Liver (tissue), 9 donors: ENCODE data around the gene TOX2. TPM values are rescaled to one million over a fixed set of nuclear protein-coding genes. Genes with fewer than 3 reads are reported as not detected.

Experiments used
- DNase-seq: peaks from one replicate; pipeline ENCODE4 v3.0.0-alpha.2; 2017; ENCODE audit warnings: low spot score
- H3K27ac ChIP-seq, 2 donors: one replicate each; pipeline ENCODE4 v1.7.0; 2013; ENCODE audit warnings: inconsistent platforms in 2 of 2, low read length in 2 of 2, control low read depth in 1 of 2, low read depth in 1 of 2, mild to moderate bottlenecking in 1 of 2
- H3K27me3 ChIP-seq, 4 donors: one replicate each; pipeline versions ENCODE4 v1.6.1 to v1.7.0; 2013; ENCODE audit warnings: low read length in 3 of 4, inconsistent platforms in 1 of 4, mild to moderate bottlenecking in 1 of 4, moderate library complexity in 1 of 4; ENCODE audit not compliant: control insufficient read depth in 4 of 4, insufficient read depth in 4 of 4
- H3K36me3 ChIP-seq, 4 donors: one replicate each; pipeline versions ENCODE4 v1.6.1 to v1.7.0; 2013; ENCODE audit warnings: low read length in 3 of 4, mild to moderate bottlenecking in 3 of 4, low read depth in 1 of 4, moderate library complexity in 1 of 4; ENCODE audit not compliant: control insufficient read depth in 4 of 4, insufficient read depth in 3 of 4
- H3K4me1 ChIP-seq, 4 donors: one replicate each; pipeline versions ENCODE4 v1.6.1 to v1.7.0; 2013; ENCODE audit warnings: low read length in 3 of 4, mild to moderate bottlenecking in 3 of 4, moderate library complexity in 1 of 4; ENCODE audit not compliant: control insufficient read depth in 4 of 4, insufficient read depth in 4 of 4
- H3K4me3 ChIP-seq, 3 donors: one replicate each; pipeline versions ENCODE4 v1.6.1 to v1.7.0; 2013; ENCODE audit warnings: low read length in 3 of 3, control low read depth in 1 of 3, low read depth in 1 of 3, mild to moderate bottlenecking in 1 of 3
- H3K9ac ChIP-seq, 2 donors: one replicate each; pipeline ENCODE4 v1.7.0; 2013; ENCODE audit warnings: low read length in 2 of 2, mild to moderate bottlenecking in 2 of 2, moderate library complexity in 2 of 2, control low read depth in 1 of 2, low read depth in 1 of 2
- H3K9me3 ChIP-seq, 4 donors: one replicate each; pipeline versions ENCODE4 v1.6.1 to v1.7.0; 2013; ENCODE audit warnings: low read length in 3 of 4; ENCODE audit not compliant: control insufficient read depth in 4 of 4
- CTCF ChIP-seq: fragments of 150-350 bp; IDR thresholded peaks from 2 replicates; pipeline ENCODE4 v1.5.1; 2017; ENCODE audit warnings: improper control_type of control experiment, low read depth, low read length; ENCODE audit not compliant: missing input control
- EGR1 ChIP-seq, 2 donors: IDR thresholded peaks; 2 replicates each; pipeline ENCODE4 v1.6.1; 2016 to 2018; ENCODE audit warnings: antibody characterized with exemption in 2 of 2, low read depth in 2 of 2
- FOXA1 ChIP-seq: IDR thresholded peaks from 2 replicates; pipeline ENCODE4 v1.6.1; 2016; ENCODE audit warnings: antibody characterized with exemption
- GABPA ChIP-seq, 2 donors: IDR thresholded peaks in 1 of 2; conservative IDR thresholded peaks in 1 of 2; 2 replicates each; pipeline ENCODE4 v1.6.1; 2016; ENCODE audit warnings: antibody characterized with exemption in 2 of 2, mild to moderate bottlenecking in 1 of 2, moderate library complexity in 1 of 2
- HNF4A ChIP-seq, 2 donors: conservative IDR thresholded peaks; 2 replicates each; pipeline ENCODE4 v1.6.1; 2016; ENCODE audit warnings: antibody characterized with exemption in 2 of 2, mild to moderate bottlenecking in 2 of 2
- HNF4G ChIP-seq: IDR thresholded peaks from 2 replicates; pipeline ENCODE4 v1.6.1; 2016; ENCODE audit warnings: antibody characterized with exemption
- JUND ChIP-seq, 2 donors: IDR thresholded peaks; 2 replicates each; pipeline ENCODE4 v1.6.1; 2016; ENCODE audit warnings: antibody characterized with exemption in 2 of 2
- MAX ChIP-seq: IDR thresholded peaks from 2 replicates; pipeline ENCODE4 v1.6.1; 2016; ENCODE audit warnings: antibody characterized with exemption
- NR2F2 ChIP-seq: IDR thresholded peaks from 2 replicates; pipeline ENCODE4 v1.6.1; 2016; ENCODE audit warnings: antibody characterized with exemption
- RAD21 ChIP-seq, 2 donors: IDR thresholded peaks; 2 replicates each; pipeline ENCODE4 v1.6.1; 2016; ENCODE audit warnings: antibody characterized with exemption in 2 of 2, mild to moderate bottlenecking in 2 of 2
- RXRA ChIP-seq, 2 donors: IDR thresholded peaks; 2 replicates each; pipeline ENCODE4 v1.6.1; 2017 to 2018; ENCODE audit warnings: antibody characterized with exemption in 2 of 2, mild to moderate bottlenecking in 1 of 2
- SP1 ChIP-seq: IDR thresholded peaks from 2 replicates; pipeline ENCODE4 v1.6.1; 2018; ENCODE audit warnings: antibody characterized with exemption, mild to moderate bottlenecking
- TAF1 ChIP-seq: conservative IDR thresholded peaks from 2 replicates; pipeline ENCODE4 v1.6.1; 2016; ENCODE audit warnings: antibody characterized with exemption, mild to moderate bottlenecking
- YY1 ChIP-seq: IDR thresholded peaks from 2 replicates; pipeline ENCODE4 v1.6.1; 2016; ENCODE audit warnings: antibody characterized with exemption, mild to moderate bottlenecking
- WGBS: extraction: QIAGEN DNeasy Blood & Tissue Kit; methylation state at CpG from one replicate; pipeline ENCODE4 v1.1.7; 2013; 5-methylcytosine and 5-hydroxymethylcytosine counted together
- polyA plus RNA-seq, 2 donors: library from polyadenylated mRNA; stranded (reverse) in 1 of 2; unstranded in 1 of 2; fragments of 200-250 nt in 1 of 2; fragments of >200 nt in 1 of 2; fragmentation: Nextera tagmentation in 1 of 2; extraction: Ambion mirVana in 1 of 2; gene quantifications; one replicate each; pipeline versions ENCODE4 v1.2.1 to v1.2.3, GENCODE V29; 2013 to 2015
- total RNA-seq, 2 donors: library from RNA; depleted of rRNA; stranded (reverse); fragments of >200 nt; gene quantifications; one replicate each; pipeline ENCODE4 v1.2.3, GENCODE V29; 2014
- TF ChIP-seq, protein P1 (sequence below): IDR thresholded peaks from 2 replicates; pipeline ENCODE4 v1.6.1; 2016; ENCODE audit warnings: antibody characterized with exemption
- TF ChIP-seq, protein P2 (sequence below): IDR thresholded peaks from 2 replicates; pipeline ENCODE4 v1.6.1; 2016; ENCODE audit warnings: antibody characterized with exemption
- TF ChIP-seq, protein P3 (sequence below): IDR thresholded peaks from 2 replicates; pipeline ENCODE4 v1.6.1; 2016; ENCODE audit warnings: antibody characterized with exemption, mild to moderate bottlenecking
- donor health status: healthy.
- donor health status: healthy.
- donor health status: healthy.
- donor health status: healthy.
- donor health status: healthy.

TOX2 gene
- total and polyA plus RNA-seq, 4 donors = 0.33 to 2.7 (median 1.4) TPM

GRCh38 chr20:44083220-44083933, 168.7 kb downstream of the TOX2 start:
- no peaks in the 10 kb centered on the region for H3K9me3 ChIP-seq
- TF ChIP-seq HNF4G (no peak), NR2F2 (no peak), CTCF (no peak), SP1 (no peak), HNF4A (conservative IDR thresholded peaks at IDR 0.05) (no peak), MAX (no peak), JUND (IDR thresholded peaks at IDR 0.05) (no peak), YY1 (no peak), EGR1 (IDR thresholded peaks at IDR 0.05; ENCODE audit: low read depth in 2 of 2) (no peak), TAF1 (no peak), FOXA1 (no peak), GABPA (IDR thresholded peaks at IDR 0.05 in 1 of 2, conservative IDR thresholded peaks at IDR 0.05 in 1 of 2) (no peak), RAD21 (IDR thresholded peaks at IDR 0.05) (no peak), RXRA (IDR thresholded peaks at IDR 0.05) (no peak)
- TF ChIP-seq, protein P1, sequence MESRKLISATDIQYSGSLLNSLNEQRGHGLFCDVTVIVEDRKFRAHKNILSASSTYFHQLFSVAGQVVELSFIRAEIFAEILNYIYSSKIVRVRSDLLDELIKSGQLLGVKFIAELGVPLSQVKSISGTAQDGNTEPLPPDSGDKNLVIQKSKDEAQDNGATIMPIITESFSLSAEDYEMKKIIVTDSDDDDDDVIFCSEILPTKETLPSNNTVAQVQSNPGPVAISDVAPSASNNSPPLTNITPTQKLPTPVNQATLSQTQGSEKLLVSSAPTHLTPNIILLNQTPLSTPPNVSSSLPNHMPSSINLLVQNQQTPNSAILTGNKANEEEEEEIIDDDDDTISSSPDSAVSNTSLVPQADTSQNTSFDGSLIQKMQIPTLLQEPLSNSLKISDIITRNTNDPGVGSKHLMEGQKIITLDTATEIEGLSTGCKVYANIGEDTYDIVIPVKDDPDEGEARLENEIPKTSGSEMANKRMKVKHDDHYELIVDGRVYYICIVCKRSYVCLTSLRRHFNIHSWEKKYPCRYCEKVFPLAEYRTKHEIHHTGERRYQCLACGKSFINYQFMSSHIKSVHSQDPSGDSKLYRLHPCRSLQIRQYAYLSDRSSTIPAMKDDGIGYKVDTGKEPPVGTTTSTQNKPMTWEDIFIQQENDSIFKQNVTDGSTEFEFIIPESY = no peak
- TF ChIP-seq, protein P2, sequence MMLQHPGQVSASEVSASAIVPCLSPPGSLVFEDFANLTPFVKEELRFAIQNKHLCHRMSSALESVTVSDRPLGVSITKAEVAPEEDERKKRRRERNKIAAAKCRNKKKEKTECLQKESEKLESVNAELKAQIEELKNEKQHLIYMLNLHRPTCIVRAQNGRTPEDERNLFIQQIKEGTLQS = no peak
- TF ChIP-seq, protein P3, sequence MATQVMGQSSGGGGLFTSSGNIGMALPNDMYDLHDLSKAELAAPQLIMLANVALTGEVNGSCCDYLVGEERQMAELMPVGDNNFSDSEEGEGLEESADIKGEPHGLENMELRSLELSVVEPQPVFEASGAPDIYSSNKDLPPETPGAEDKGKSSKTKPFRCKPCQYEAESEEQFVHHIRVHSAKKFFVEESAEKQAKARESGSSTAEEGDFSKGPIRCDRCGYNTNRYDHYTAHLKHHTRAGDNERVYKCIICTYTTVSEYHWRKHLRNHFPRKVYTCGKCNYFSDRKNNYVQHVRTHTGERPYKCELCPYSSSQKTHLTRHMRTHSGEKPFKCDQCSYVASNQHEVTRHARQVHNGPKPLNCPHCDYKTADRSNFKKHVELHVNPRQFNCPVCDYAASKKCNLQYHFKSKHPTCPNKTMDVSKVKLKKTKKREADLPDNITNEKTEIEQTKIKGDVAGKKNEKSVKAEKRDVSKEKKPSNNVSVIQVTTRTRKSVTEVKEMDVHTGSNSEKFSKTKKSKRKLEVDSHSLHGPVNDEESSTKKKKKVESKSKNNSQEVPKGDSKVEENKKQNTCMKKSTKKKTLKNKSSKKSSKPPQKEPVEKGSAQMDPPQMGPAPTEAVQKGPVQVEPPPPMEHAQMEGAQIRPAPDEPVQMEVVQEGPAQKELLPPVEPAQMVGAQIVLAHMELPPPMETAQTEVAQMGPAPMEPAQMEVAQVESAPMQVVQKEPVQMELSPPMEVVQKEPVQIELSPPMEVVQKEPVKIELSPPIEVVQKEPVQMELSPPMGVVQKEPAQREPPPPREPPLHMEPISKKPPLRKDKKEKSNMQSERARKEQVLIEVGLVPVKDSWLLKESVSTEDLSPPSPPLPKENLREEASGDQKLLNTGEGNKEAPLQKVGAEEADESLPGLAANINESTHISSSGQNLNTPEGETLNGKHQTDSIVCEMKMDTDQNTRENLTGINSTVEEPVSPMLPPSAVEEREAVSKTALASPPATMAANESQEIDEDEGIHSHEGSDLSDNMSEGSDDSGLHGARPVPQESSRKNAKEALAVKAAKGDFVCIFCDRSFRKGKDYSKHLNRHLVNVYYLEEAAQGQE = no peak
- no peaks in the 10 kb centered on the region for H3K4me1 ChIP-seq
- WGBS = 88% methylated on average over 10 of the region's 10 CpGs
- H3K27me3 ChIP-seq = no peaks in the 10 kb centered on the region
- H3K36me3 ChIP-seq = no peaks in the 10 kb centered on the region
- no peak overlapping the region for H3K9ac ChIP-seq
- DNase-seq = no peak
- H3K4me3 ChIP-seq = no peak overlapping the region
- H3K27ac ChIP-seq = no peak overlapping the region
